ENCODE results near the gene WRAP53. TPM values are rescaled to one million over a fixed set of nuclear protein-coding genes. Genes with fewer than 3 reads are reported as not detected.

Gene WRAP53
- total and polyA plus RNA-seq, 10 of the 15 experiments (the other 5 are each of a cell fraction or from before 2014, with no cell fraction given): 1.9 to 42.0 (median 21.9) TPM

GRCh38 chr17:7742729-7743128 is 54.5 kb downstream of the WRAP53 start:
- ChIA-PET RAD21 (ENCODE audit: unreplicated experiment) (interaction anchor here (0.6 to 3.4 kb wide), 11 partner anchors 77 to 317 kb away, joined by 3 to 28 read pairs (median 7); partner anchors contain the start of genes CNTROB, NAA38 and TRAPPC1), CTCF (interaction anchor here (0.7 to 4.1 kb wide), 25 partner anchors 12 to 332 kb away, joined by 3 to 50 read pairs (median 6); partner anchors contain the start of genes CYB5D1, FXR2, KDM6B and NAA38), POLR2A (no interaction called here), SMC1A (ENCODE audit: uncharacterized antibody, unreplicated experiment) (interaction anchor here (1.0 to 3.9 kb wide), 4 partner anchors 77 to 299 kb away, joined by 3 to 25 read pairs (median 10); no protein-coding TSS in a partner anchor)
- no peaks in the 10 kb centered on the region for H3K4me1 ChIP-seq (ENCODE audit: control insufficient read depth, insufficient read depth, low read length)
- no peaks in the 10 kb centered on the region for H3K36me3 ChIP-seq (ENCODE audit: control insufficient read depth in 2 of 2, insufficient read depth in 2 of 2, low read length in 1 of 2)
- H3K79me2 ChIP-seq (ENCODE audit: control insufficient read depth, insufficient read depth, low read length): no peaks in the 10 kb centered on the region
- H3K9me3 ChIP-seq (replicated peaks; ENCODE audit: control insufficient read depth, insufficient read depth, low read length): no peaks in the 10 kb centered on the region
- WGBS (ENCODE audit: insufficient coverage, insufficient replicate concordance, low lambda C conversion rate, missing lambda C conversion rate): 43% methylated on average over 10 of the region's 10 CpGs
- no TSS peak for BruUV-seq (replicated peaks)
- no peaks in the 10 kb centered on the region for H4K20me1 ChIP-seq (ENCODE audit: control insufficient read depth, insufficient read depth)
- H3K27me3 ChIP-seq (replicated peaks in 1 of 2; ENCODE audit: control insufficient read depth in 2 of 2, insufficient read depth in 2 of 2, low read length in 1 of 2): no peaks in the 10 kb centered on the region; a peak in 2 of 4 replicates
- H3K4me2 ChIP-seq (ENCODE audit: control insufficient read depth, insufficient read depth): no peak overlapping the region
- in situ Hi-C loops (cut with MboI): no loop called here
- DNase-seq (ENCODE audit: low read depth, low spot score) (no peak), FAIRE-seq (no peak), ATAC-seq (0 out of 3 replicates have a peak, but pooled peaks have one; percentile 17)
- no peak overlapping the region for H2AFZ ChIP-seq (ENCODE audit: control insufficient read depth, low read depth, low read length)
- no peak overlapping the region for H3K9ac ChIP-seq (ENCODE audit: control insufficient read depth, insufficient read depth, low read length)
- intact Hi-C loops (cut with micrococcal nuclease; ENCODE audit: unreplicated experiment): loop anchor here (1.0 to 10.0 kb wide), 5 partner anchors 82 to 315 kb away; partner anchors contain the start of gene NAA38
- no peak overlapping the region for H3K4me3 ChIP-seq
- H3K27ac ChIP-seq (ENCODE audit: control insufficient read depth, insufficient read depth): no peak overlapping the region
- TF ChIP-seq FOXM1 (IDR thresholded peaks at IDR 0.05; ENCODE audit: low read depth, low read length) (no peak), FOXK2 (IDR thresholded peaks at IDR 0.05) (no peak), ZBTB40 (IDR thresholded peaks at IDR 0.05; ENCODE audit: borderline replicate concordance) (no peak), ZSCAN29 (IDR thresholded peaks at IDR 0.05) (no peak), FOS (IDR thresholded peaks at IDR 0.05; ENCODE audit: borderline replicate concordance, extremely low read depth, insufficient read length) (no peak), CHD4 (IDR thresholded peaks at IDR 0.05) (no peak), NFYB (IDR thresholded peaks at IDR 0.05; ENCODE audit: insufficient read depth, low read depth, low read length) (no peak), TBL1XR1 (IDR thresholded peaks at IDR 0.05; ENCODE audit: low read depth, low read length) (no peak), ELK1 (IDR thresholded peaks at IDR 0.05; ENCODE audit: low read depth, low read length) (no peak), RAD21 (IDR thresholded peaks at IDR 0.05; ENCODE audit: insufficient read depth, low read depth, low read length) (no peak), EZH2 (IDR thresholded peaks at IDR 0.05; ENCODE audit: borderline replicate concordance, control insufficient read depth, low read depth, low read length) (no peak), RAD51 (IDR thresholded peaks at IDR 0.05) (no peak), ZBTB11 (CRISPR knock-in tag; IDR thresholded peaks at IDR 0.05) (no peak), PBX3 (IDR thresholded peaks at IDR 0.05; ENCODE audit: insufficient replicate concordance, low read depth, low read length) (no peak)
